Sigmoid colon (tissue), 7 donors: ENCODE results near the gene ARID2. TPM values are rescaled to one million over a fixed set of nuclear protein-coding genes. Genes with fewer than 3 reads are reported as not detected.

ENCODE experiments used
- DNase-seq: peaks from one replicate; pipeline ENCODE4 v3.0.0-alpha.2; 2019
- H3K27ac ChIP-seq, 4 donors: fragments of 200-600 bp; sonication (generic); one replicate each; pipeline ENCODE4 v1.5.1; 2016 to 2019; ENCODE audit warnings: mild to moderate bottlenecking in 1 of 4
- H3K27me3 ChIP-seq, 3 donors: fragments of 200-600 bp; sonication (generic); one replicate each; pipeline ENCODE4 v1.5.1; 2019; ENCODE audit warnings: mild to moderate bottlenecking in 1 of 3
- H3K36me3 ChIP-seq, 4 donors: fragments of 200-600 bp; sonication (generic); one replicate each; pipeline ENCODE4 v1.5.1; 2016 to 2019
- H3K4me1 ChIP-seq, 4 donors: fragments of 200-600 bp; sonication (generic); one replicate each; pipeline ENCODE4 v1.5.1; 2017 to 2019
- H3K4me3 ChIP-seq, 4 donors: fragments of 200-600 bp; sonication (generic); one replicate each; pipeline ENCODE4 v1.5.1; 2017 to 2019; ENCODE audit warnings: mild to moderate bottlenecking in 2 of 4, moderate library complexity in 1 of 4
- H3K9me3 ChIP-seq, 4 donors: fragments of 200-600 bp in 3 of 4; sonication (generic) in 3 of 4; one replicate each; pipeline versions ENCODE4 v1.5.1 to v1.6.1; 2013 to 2019
- EP300 ChIP-seq, 4 donors: sonication (generic); formaldehyde crosslinking; IDR thresholded peaks; one replicate each; pipeline ENCODE4 v1.6.1; 2017; ENCODE audit warnings: antibody characterized with exemption in 4 of 4
- POLR2A ChIP-seq, 2 donors: fragments of 450-650 bp; IDR thresholded peaks; one replicate each; pipeline ENCODE4 v1.6.1; 2016; ENCODE audit warnings: antibody characterized with exemption in 2 of 2, mild to moderate bottlenecking in 2 of 2, moderate library complexity in 2 of 2
- POLR2AphosphoS5 ChIP-seq, 4 donors: sonication (generic); formaldehyde crosslinking; IDR thresholded peaks; one replicate each; pipeline ENCODE4 v1.6.1; 2017; ENCODE audit warnings: antibody characterized with exemption in 4 of 4
- WGBS, 2 donors: extraction: QIAGEN DNeasy Blood & Tissue Kit; methylation state at CpG; one replicate each; pipeline ENCODE4 v1.1.7; 2013; 5-methylcytosine and 5-hydroxymethylcytosine counted together
- intact Hi-C: fragments of 100-400 bp; cut with DNase I; formaldehyde crosslinking; loops from one replicate; pipeline ENCODE4 v1.15.1; 2023
- polyA plus RNA-seq, 3 donors: library from polyadenylated mRNA; stranded (reverse); fragments of 200-250 nt; gene quantifications; one replicate each; pipeline ENCODE4 v1.2.3, GENCODE V29; 2013
- total RNA-seq, 4 donors: library from RNA; depleted of rRNA; stranded (reverse); fragments of >200 nt; gene quantifications; one replicate each; pipeline ENCODE4 v1.1.0, GENCODE V29; 2016
- TF ChIP-seq, protein P1 (sequence below), 4 experiments: fragments of 450-650 bp in 3 of 4; fragments of 200-600 bp in 1 of 4; IDR thresholded peaks; one replicate each; pipeline ENCODE4 v1.5.1; 2016 to 2019; ENCODE audit warnings: antibody characterized with exemption in 4 of 4, mild to moderate bottlenecking in 3 of 4, moderate library complexity in 2 of 4
- donor health status: healthy with polysubstance abuse.
- donor health status: Bipolar disorder and iron deficiency.
- donor health status: healthy.

ARID2 gene
- total and polyA plus RNA-seq, 7 donors: 3.2 to 42.4 (median 31.0) TPM

DNA sequence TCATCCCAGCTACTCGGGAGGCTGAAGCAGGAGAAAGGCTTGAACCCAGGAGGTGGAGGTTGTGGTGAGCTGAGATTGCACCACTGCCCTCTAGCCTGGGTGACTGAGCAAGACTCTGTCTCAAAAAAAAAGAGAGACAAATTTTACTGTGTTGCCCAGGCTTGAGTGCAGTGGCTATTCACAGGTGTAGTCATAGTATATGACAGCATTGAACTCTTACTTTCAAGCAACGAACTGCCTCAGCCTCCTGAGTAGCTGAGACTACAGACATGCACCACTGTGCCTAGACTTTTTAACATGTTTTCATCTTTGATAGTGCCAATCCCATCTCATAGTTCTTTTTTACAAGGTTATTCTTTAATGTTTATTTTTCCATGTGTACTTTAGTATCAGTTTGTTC, 13.7 kb downstream of the ARID2 start:
- TF ChIP-seq EP300 (IDR thresholded peaks at IDR 0.05) (no peak), POLR2AphosphoS5 (IDR thresholded peaks at IDR 0.05) (no peak), POLR2A (IDR thresholded peaks at IDR 0.05) (no peak)
- TF ChIP-seq, protein P1, sequence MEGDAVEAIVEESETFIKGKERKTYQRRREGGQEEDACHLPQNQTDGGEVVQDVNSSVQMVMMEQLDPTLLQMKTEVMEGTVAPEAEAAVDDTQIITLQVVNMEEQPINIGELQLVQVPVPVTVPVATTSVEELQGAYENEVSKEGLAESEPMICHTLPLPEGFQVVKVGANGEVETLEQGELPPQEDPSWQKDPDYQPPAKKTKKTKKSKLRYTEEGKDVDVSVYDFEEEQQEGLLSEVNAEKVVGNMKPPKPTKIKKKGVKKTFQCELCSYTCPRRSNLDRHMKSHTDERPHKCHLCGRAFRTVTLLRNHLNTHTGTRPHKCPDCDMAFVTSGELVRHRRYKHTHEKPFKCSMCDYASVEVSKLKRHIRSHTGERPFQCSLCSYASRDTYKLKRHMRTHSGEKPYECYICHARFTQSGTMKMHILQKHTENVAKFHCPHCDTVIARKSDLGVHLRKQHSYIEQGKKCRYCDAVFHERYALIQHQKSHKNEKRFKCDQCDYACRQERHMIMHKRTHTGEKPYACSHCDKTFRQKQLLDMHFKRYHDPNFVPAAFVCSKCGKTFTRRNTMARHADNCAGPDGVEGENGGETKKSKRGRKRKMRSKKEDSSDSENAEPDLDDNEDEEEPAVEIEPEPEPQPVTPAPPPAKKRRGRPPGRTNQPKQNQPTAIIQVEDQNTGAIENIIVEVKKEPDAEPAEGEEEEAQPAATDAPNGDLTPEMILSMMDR (IDR thresholded peaks at IDR 0.05): no peak
- intact Hi-C loops: no loop called here
- no peak for DNase-seq
- WGBS, 2 donors: 68 to 83% methylated on average over 2 of the region's 2 CpGs
- peaks cover 0 to 32% (median 13%) of the 10 kb centered on the region in 4 donors for H3K4me1 ChIP-seq
- H3K4me3 ChIP-seq: no peak overlapping the region
- H3K27ac ChIP-seq: no peak overlapping the region
- no peaks in the 10 kb centered on the region for H3K9me3 ChIP-seq
- H3K36me3 ChIP-seq: no peaks in the 10 kb centered on the region
- no peaks in the 10 kb centered on the region for H3K27me3 ChIP-seq

DNA sequence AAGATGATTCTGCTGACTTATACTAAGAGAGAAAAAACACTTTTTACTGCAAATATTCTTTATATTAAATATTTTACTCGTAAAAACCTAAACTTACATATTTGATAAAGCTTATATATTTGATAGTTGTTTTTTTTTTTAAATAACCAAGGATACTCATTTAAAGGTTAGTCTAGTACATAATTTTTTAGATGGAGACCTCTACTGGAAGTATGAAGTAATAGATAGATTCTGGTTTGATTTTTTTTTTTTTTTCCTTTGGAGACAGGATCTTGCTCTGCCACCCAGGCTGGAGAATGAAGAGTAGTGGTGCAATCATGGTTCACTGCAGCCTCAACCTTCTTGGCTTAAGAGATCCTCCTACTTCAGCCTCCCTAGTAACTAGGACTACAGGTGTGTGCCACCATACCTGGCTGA, 16.4 kb downstream of the ARID2 start:
- no peak for DNase-seq
- TF ChIP-seq, protein P1 (IDR thresholded peaks at IDR 0.05): peak in 2 of 4 experiments; percentile 16 to 40
- TF ChIP-seq POLR2AphosphoS5 (IDR thresholded peaks at IDR 0.05): no peak
- H3K4me3 ChIP-seq: no peak overlapping the region
- WGBS, 2 donors: 60 to 83% methylated on average over 1 of the region's 1 CpG
- intact Hi-C loops: no loop called here
- H3K9me3 ChIP-seq: no peaks in the 10 kb centered on the region
- H3K27ac ChIP-seq: no peak overlapping the region
- no peaks in the 10 kb centered on the region for H3K27me3 ChIP-seq
- H3K4me1 ChIP-seq: peaks cover 0 to 22% (median 11%) of the 10 kb centered on the region in 4 donors
- H3K36me3 ChIP-seq: no peaks in the 10 kb centered on the region

DNA sequence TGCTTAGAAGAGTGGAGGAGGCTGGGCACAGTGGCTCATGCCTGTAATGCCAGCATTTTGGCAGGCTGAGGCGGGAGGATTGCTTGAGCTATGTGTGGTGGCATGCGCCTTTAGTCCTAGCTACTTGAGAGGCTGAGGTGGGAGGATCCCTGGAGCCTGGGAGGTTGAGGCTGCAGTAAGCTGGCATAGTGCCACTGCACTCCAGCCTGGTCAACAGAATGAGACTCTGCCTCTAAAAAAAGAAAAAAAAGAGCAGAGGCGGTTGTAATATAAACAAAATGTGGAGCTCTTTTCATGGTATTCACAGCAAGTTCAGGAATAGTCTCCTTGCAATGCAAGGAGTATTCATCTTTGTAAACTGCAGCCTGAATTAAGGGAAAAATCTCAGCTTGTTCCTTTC, 27.2 kb downstream of the ARID2 start:
- H3K36me3 ChIP-seq: no peaks in the 10 kb centered on the region
- no peak for DNase-seq
- peaks cover 0 to 47% (median 32%) of the 10 kb centered on the region in 4 donors for H3K4me1 ChIP-seq
- H3K4me3 ChIP-seq: no peak overlapping the region
- H3K27me3 ChIP-seq: no peaks in the 10 kb centered on the region
- 82 to 86% methylated on average over 3 of the region's 3 CpGs for WGBS, 2 donors
- peak overlapping the region in 3 of 4 donors; percentile 33 to 59 (median 34) for H3K27ac ChIP-seq
- TF ChIP-seq EP300 (IDR thresholded peaks at IDR 0.05) (no peak), POLR2AphosphoS5 (IDR thresholded peaks at IDR 0.05) (no peak), POLR2A (IDR thresholded peaks at IDR 0.05) (no peak)
- TF ChIP-seq, protein P1 (IDR thresholded peaks at IDR 0.05): no peak
- intact Hi-C loops: no loop called here
- no peaks in the 10 kb centered on the region for H3K9me3 ChIP-seq

DNA sequence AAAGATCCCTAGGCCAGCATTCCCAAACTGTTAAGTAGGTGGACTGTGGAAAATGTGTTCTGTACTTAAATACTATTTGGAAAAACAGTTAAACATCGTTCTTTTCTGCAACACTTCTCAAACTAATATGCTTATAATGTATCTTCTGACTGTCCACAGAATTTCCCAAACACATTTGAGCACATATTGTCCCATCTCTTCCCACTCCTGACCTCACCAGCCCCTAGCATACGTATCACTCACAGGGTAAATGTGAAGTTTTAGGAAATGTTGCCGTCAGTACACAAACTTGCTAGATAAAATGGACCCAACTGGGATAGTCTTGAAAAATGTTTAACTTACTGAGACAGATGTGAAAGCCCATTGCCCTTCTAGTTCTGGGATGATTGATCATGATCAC, 27.7 kb downstream of the ARID2 start:
- H3K4me1 ChIP-seq: peaks cover 0 to 45% (median 31%) of the 10 kb centered on the region in 4 donors
- no peaks in the 10 kb centered on the region for H3K36me3 ChIP-seq
- DNase-seq: no peak
- H3K27me3 ChIP-seq: no peaks in the 10 kb centered on the region
- WGBS, 2 donors: 88 to 92% methylated on average over 3 of the region's 3 CpGs
- H3K9me3 ChIP-seq: no peaks in the 10 kb centered on the region
- H3K27ac ChIP-seq: peak overlapping the region in 3 of 4 donors; percentile 33 to 59 (median 34)
- intact Hi-C loops: no loop called here
- TF ChIP-seq POLR2A (IDR thresholded peaks at IDR 0.05) (no peak), EP300 (IDR thresholded peaks at IDR 0.05) (no peak), POLR2AphosphoS5 (IDR thresholded peaks at IDR 0.05) (no peak)
- TF ChIP-seq, protein P1 (IDR thresholded peaks at IDR 0.05): no peak
- no peak overlapping the region for H3K4me3 ChIP-seq

DNA sequence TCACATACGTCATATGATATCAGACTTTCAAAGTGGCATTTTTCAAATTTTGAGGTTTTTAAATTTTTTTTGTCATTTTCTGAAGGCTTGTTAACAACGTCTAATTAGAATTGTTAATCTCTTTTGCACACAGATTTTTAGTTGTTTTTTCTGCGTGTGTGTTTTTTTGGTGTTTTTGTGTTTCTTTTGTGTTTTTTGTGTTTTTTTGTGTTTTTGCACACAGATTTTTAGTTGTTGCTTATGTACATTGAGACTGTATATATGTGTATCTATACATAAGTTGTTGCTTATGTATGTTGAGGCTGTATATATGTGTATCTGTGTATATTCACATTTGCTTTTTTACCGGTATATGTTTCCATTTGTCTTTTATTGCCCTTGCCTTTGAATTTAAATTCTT, 30.8 kb downstream of the ARID2 start:
- no peak overlapping the region for H3K27ac ChIP-seq
- intact Hi-C loops: no loop called here
- WGBS, 2 donors: 91 to 93% methylated on average over 4 of the region's 4 CpGs
- H3K4me1 ChIP-seq: peaks cover 0 to 45% (median 31%) of the 10 kb centered on the region in 4 donors
- no peaks in the 10 kb centered on the region for H3K36me3 ChIP-seq
- DNase-seq: no peak
- no peak overlapping the region for H3K4me3 ChIP-seq
- no peaks in the 10 kb centered on the region for H3K27me3 ChIP-seq
- TF ChIP-seq EP300 (IDR thresholded peaks at IDR 0.05) (no peak), POLR2AphosphoS5 (IDR thresholded peaks at IDR 0.05) (no peak), POLR2A (IDR thresholded peaks at IDR 0.05) (no peak)
- TF ChIP-seq, protein P1 (IDR thresholded peaks at IDR 0.05): no peak
- no peaks in the 10 kb centered on the region for H3K9me3 ChIP-seq
